COLO668 (cell line): Measurements from ENCODE around the gene MBTPS1.
A peak's percentile ranks its signal among the peaks of the same experiment; 100 is the strongest.

Experiments
- DNase-seq: peaks from one replicate; lab custom pipeline; 2025; ENCODE audit not compliant: unreplicated experiment; lab: John Stamatoyannopoulos, UW

The MBTPS1 gene

DNA sequence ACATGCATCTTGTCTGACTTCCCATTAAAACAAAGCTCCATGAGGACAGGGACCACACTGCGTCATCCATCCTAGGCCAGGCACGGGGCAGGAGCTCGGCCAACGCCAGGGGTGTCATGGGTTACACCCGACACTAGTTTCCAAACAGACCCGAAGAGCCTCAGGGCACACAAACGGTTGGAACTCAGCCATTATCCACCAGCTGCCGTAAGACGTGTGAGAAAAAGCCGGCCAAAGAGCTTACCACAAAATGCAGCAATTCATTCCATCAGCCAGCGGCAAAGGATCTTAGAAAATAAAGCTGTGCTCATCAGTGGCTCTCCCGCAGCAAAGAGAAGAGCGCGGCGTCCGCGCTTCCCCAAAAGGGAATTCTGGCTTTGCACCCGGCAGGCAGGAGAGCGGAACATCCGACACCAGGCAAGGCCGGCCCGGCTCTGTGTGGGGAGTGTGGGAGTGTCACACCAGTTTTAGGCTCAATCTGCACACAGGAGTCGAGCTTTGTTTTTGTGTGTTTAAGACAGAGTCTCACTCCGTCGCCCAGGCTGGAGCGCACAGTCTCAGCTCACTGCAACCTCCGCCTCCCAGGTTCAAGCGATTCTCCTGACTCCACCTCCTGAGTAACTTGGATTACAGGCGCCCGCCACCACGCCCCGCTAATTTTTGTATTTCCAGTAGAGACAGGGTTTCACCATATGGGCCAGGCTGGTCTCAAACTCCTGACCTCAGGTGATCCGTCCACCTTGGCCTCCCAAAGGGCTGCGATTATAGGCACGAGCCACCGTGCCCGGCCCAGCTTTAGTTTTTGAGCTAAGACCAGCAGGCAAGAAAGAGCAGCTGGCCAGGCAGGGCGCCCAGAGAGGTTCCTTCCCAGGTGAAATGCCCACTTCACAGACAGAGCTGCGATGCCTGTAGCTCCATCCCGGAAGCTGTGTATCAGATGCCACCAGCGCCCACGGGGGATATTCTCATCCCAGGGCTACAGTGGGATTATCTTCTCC lies 75.6 kb downstream of the MBTPS1 start:
- peak; percentile 74 for DNase-seq

DNA sequence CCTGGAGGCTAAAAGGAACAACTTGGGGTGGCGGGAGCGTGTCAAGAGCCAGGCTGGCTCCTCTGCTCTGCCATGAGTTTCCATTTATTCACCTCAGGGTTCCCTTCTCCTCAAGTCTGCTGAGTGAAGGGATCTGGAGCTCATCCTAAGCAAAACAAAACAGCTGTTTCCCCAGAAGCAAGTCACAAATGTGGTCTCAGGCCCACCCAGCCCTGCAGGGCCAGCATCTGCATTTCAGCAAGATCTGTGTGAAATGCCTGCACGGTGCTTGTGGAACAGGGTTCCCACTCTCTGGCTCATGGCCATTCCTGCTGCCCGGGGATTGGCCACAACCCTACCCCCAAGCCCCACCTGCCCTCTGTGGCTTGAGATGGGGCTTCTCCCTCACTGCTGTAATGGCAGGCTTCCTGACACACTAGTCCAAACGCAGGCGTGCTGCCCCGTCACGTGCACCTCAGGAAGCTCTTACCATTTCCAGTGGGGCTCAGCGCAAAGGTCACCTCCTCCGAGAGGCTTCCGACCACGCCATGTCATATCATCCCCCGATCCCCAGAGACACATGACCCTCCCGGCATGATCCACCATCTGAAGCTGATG lies 76.4 kb downstream of the MBTPS1 start:
- DNase-seq, result no peak

GRCh38 chr16:84039696-84040095 lies 77.0 kb downstream of the MBTPS1 start:
- no peak for DNase-seq

GRCh38 chr16:84038469-84038868 lies 78.3 kb downstream of the MBTPS1 start:
- DNase-seq, result no peak

- DNase-seq, result no peak
Observed at GRCh38 chr16:84036982-84037425, 79.7 kb downstream of the MBTPS1 start.

DNA sequence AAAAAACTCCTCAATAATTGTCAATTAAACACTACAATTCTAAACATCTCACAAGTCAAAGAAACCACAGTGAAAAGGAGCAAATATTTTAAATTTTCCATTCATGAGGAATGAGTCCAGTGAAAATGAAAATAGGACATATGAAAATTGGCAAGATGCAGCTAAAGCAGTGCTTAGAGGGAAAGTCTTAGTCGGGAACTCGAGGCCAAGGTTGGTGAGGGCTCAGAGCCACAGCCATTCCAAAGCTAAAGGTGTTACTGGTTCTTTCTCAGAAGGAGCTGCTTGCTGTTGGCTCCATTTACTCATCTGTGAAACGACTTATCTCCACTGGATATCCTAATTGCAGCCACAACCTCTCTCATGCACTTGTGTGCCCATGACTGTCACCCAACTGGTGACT lies 80.6 kb downstream of the MBTPS1 start:
- no peak for DNase-seq

DNA sequence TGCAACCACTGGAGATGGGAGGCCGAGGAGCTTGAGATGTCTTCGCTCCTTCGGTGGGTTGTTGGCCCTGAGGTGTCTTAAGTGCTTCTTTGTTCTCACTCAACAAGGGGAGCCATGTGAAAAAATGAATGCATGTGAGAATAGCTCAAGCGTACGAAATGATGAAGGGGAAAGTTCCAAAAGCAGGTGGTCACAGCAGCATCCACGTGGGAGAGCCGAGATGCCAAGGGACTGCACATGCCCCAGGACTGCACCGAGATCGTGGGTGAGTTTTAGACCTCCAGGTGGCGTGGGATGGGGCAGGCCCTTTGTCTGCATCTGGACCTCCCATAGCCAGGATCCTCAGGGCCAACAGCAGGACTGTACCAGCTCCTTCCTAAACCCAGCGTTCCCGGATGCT lies 82.2 kb downstream of the MBTPS1 start:
- DNase-seq, result no peak

- no peak for DNase-seq
Observed at GRCh38 chr16:84033251-84034195, 83.2 kb downstream of the MBTPS1 start.

- DNase-seq, result no peak
Observed at GRCh38 chr16:84032458-84033178, 84.1 kb downstream of the MBTPS1 start.

DNA sequence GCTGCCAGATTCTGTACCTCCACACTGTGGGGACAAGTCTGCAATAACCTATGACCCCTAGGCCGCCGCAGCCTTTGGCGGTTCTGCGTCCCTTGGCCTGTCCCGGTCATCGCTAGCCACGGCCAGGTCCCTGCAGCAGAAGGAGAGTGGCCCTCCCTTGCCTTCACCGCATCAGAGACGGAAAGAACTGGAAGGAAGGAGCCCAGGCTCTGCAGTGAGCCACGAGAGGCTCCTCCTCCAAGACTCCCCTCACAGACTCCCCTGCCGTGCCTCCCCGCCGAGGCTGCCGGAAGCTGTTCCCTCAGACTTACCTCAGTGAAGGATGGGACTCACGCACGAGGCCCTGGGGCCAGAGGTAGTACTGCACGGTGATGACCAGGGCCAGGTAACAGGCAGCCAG lies 85.2 kb downstream of the MBTPS1 start:
- DNase-seq, result no peak

DNA sequence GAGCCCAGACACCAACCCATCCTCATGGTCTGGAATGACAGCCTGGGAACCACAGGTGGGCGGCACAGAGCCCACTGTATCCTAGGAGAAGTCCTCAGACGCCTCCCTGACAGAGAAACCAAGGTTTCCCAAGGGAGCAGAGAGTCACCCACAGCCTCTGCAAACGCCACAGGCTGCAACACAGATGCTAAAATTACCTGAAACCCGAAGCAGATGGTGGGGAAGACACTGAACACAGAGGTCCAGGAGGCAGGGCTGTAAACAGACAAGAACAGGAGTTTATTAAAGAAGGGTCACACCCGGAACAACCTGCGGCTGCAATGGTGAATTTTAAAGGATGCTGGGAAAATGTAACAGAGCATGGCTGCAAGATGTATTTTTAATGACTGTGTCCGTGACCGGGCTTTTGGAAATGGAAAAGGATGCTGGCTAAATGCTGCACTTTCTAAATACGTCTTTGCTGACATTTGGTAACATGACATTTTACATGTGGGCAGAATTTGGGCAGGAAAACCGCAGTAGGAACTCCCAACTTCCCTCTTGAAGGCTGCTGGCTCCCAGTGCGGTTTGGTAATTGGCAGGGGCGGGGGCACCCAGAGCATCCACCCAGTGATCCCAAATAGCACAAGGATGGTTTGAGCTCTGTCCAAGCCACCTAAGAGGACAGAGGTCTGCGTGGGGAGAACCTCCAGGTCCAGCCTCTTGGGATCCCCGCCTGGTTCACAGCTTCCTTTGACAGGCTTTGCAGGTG lies 87.3 kb downstream of the MBTPS1 start:
- no peak for DNase-seq

- no peak for DNase-seq
Observed at GRCh38 chr16:84027625-84028024, 89.1 kb downstream of the MBTPS1 start.

DNA sequence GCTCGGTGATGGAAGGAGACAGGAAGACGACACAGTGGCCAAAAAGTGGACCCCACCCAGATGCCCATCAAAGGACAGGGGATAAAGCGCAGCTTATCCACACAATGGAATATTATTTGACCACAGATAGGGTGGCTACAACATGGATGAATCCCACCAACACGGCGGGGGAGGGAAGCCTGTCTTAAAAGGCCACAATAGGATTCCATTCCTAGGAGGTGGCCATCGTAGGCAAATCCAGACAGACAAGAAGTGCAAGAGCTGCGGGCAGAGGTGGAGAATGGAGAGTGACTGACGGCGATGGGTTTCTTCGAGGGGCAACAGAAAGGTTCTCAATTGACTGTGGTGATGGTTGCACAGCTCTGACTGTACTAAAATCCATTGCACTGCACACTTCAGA lies 90.1 kb downstream of the MBTPS1 start:
- DNase-seq, result no peak

DNA sequence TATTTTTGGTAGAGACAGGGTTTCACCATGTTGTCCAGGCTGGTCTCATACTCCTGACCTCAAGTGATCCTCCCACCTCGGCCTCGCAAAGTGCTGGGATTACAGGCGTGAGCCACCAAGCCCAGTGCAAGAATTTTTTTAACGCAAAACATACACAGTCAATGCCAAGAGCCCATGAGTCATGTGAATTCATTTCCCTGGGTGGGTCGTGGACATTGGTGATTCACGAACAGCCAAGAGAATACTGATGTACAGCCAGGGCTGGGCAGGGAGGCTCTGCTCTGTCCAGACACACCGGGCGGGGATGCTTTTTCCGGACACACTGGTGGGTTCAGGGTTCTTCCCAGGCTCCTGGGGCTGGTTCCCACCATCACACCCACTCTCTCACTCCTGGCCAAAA lies 91.9 kb downstream of the MBTPS1 start:
- no peak for DNase-seq

DNA sequence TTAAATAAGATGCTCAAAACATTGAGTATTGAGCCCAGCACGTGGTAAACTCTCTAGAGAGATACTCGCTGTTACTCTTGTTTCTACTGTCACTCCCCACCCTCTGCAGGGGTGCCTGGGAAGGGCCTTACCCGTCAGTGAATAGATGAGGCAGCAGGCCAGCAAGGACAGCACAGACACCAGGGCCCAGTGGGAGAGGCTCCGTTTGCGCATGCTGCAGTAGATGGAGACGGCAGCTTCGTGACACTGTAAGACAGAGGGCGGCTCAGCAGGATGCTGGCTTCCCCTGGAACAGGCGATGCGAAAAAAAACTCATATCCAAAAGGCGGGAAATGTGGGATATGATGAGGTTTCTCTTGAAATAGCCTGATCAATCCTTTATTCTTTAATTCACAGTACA lies 94.1 kb downstream of the MBTPS1 start:
- DNase-seq, result no peak

DNA sequence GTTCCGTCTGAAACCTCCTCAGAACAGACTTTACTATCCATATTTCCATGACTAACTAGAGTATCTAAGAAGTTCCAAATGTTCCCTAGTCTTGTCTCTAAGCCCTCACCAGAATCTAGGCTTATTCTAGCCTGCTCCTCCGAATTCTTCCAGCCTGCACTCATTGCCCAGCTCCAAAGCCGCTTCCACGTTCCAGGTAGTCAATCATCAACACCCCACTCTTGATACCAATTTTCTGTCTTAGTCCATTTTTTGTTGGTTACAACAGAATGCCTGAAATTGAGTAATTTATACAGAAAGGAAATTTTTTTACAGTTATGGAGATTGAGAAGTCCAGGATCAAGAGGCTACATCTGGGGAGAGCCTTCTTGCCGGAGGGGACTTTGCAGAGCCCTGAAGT lies 95.3 kb downstream of the MBTPS1 start:
- no peak for DNase-seq

GRCh38 chr16:84020353-84020752 lies 96.4 kb downstream of the MBTPS1 start:
- DNase-seq, result no peak

DNA sequence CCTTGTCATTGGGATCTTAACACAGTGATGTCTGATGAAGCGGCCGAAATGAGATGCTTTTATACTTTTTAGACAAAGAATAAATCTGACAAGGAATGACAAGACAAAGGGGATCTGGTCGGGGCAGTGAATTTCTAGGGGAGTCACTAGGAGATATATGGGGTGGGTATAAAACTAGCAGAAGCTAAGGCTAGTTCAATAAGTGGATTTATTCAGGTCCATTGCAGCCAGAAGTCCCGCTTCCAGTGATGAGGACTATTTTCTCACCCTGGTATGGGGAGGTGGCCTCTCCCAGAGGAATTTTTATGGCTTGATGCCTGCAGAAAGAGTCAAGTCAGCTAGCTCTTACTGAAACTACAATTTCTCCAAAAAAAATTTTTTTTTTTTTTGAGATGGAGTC lies 98.0 kb downstream of the MBTPS1 start:
- DNase-seq, result no peak

DNA sequence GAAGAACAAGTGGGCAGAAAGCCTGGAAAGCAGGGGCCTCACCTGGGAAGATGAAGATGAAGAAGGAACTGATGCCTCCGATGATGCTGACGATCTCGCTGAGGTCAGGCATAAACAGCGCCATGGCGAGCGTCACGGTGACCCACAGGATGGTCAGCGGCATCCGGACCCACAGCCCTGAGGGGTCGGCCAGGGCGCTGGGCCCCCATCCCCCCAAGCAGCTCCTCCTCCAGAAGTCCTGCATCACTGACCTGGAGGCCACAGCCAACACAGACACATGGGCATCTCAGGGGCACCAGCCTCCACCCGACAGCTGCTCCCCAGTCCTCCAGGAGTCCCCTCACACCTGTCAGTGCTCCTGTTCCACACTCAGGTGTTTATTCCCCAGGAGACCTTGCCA lies 100.3 kb downstream of the MBTPS1 start:
- DNase-seq, result no peak

DNA sequence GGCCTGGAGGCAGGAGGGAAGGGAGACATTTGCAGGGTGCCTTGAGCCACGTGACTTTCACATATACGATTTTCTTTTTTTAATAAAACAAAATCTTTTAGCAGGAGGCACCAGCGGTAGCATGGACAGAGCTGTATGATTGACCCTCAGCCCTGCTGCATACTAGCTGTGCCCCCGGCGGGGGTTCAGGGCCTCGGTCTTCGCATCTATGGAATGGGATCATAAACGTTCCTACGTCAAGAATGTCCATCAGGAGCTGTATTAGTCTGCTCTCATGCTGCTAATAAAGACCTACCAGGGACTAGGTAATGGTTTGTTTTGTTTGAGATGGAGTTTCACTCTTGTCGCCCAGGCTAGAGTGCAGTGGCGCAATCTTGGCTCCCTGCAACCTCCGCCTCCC lies 101.3 kb downstream of the MBTPS1 start:
- DNase-seq, result no peak
